Right atrium auricular region (tissue), 2 donors: Measurements from ENCODE around the gene ECHDC3. TPM values are rescaled to one million over a fixed set of nuclear protein-coding genes. Genes with fewer than 3 reads are reported as not detected.

Experiments
- DNase-seq: peaks from one replicate; pipeline ENCODE4 v3.0.0-alpha.2; 2019; ENCODE audit warnings: low spot score
- H3K27ac ChIP-seq, 2 donors: fragments of 200-600 bp; sonication (generic); 1 replicate in 1 of 2; 2 replicates in 1 of 2; pipeline ENCODE4 v1.5.1; 2016 to 2019
- H3K27me3 ChIP-seq, 2 donors: fragments of 200-600 bp; sonication (generic); one replicate each; pipeline versions ENCODE4 v1.5.1 to v1.6.0; 2017 to 2019
- H3K36me3 ChIP-seq: fragments of 200-600 bp; sonication (generic); one replicate; pipeline ENCODE4 v1.5.1; 2016
- H3K4me1 ChIP-seq, 2 donors: fragments of 200-600 bp; sonication (generic); one replicate each; pipeline versions ENCODE4 v1.5.1 to v1.6.0; 2017 to 2019
- H3K4me3 ChIP-seq, 2 donors: fragments of 200-600 bp; sonication (generic); 1 replicate in 1 of 2; 2 replicates in 1 of 2; pipeline ENCODE4 v1.5.1; 2017 to 2019; ENCODE audit warnings: mild to moderate bottlenecking in 1 of 2, moderate library complexity in 1 of 2
- H3K9me3 ChIP-seq, 2 donors: fragments of 200-600 bp; sonication (generic); one replicate each; pipeline ENCODE4 v1.5.1; 2019
- total RNA-seq, 2 donors: library from RNA; depleted of rRNA; stranded (reverse); fragments of >200 nt; gene quantifications; one replicate each; pipeline ENCODE4 v1.1.0, GENCODE V29; 2016
- TF ChIP-seq, protein P1 (sequence below), 2 donors: fragments of 200-600 bp; sonication (generic); IDR thresholded peaks; one replicate each; pipeline ENCODE4 v1.5.1; 2019; ENCODE audit warnings: antibody characterized with exemption in 2 of 2

The ECHDC3 gene
- total RNA-seq, 2 donors from 2014 or later = 201 to 223 TPM

DNA sequence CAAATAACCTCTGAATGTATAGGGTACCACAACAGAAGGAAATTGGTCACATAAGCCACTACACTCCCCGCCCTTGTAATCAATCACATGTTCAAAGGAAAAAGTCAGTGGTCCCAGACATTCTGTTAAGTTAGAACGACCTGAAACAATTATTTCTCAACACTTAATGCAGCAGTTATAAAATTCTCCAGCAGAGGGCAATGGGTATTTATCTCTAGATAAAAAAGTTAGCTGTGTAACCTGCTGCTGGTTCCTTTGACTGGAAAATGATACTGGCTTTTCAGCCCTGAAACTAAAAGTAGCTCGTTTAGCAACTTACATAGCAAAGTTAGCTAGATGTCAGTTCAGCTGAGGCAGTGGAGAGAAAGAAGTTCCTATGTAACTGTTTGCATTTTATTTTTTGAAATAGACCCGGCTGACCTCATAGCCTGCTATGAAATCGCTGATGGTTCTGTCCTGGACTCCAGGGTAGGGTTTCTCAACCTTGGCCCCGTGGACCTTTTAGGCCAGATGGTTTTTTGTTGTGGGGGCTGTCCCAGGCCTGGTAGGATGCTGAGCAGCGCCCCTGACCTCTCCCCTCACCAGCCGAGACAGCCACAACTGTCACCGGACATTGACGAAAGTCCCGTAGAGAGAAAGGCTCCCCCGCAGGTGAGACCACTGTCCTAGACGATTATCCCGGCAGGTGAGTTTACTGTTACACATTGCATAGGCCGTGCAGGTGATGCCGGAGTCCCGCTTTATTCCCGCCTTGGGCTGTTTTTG, 40.8 kb downstream of the ECHDC3 start:
- no peaks in the 10 kb centered on the region for H3K4me1 ChIP-seq
- DNase-seq = no peak
- H3K9me3 ChIP-seq = no peaks in the 10 kb centered on the region
- H3K27ac ChIP-seq = no peak overlapping the region
- TF ChIP-seq, protein P1, sequence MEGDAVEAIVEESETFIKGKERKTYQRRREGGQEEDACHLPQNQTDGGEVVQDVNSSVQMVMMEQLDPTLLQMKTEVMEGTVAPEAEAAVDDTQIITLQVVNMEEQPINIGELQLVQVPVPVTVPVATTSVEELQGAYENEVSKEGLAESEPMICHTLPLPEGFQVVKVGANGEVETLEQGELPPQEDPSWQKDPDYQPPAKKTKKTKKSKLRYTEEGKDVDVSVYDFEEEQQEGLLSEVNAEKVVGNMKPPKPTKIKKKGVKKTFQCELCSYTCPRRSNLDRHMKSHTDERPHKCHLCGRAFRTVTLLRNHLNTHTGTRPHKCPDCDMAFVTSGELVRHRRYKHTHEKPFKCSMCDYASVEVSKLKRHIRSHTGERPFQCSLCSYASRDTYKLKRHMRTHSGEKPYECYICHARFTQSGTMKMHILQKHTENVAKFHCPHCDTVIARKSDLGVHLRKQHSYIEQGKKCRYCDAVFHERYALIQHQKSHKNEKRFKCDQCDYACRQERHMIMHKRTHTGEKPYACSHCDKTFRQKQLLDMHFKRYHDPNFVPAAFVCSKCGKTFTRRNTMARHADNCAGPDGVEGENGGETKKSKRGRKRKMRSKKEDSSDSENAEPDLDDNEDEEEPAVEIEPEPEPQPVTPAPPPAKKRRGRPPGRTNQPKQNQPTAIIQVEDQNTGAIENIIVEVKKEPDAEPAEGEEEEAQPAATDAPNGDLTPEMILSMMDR (IDR thresholded peaks at IDR 0.05) = peak; percentile 37 to 82
- no peaks in the 10 kb centered on the region for H3K36me3 ChIP-seq
- no peaks in the 10 kb centered on the region for H3K27me3 ChIP-seq
- H3K4me3 ChIP-seq = no peak overlapping the region

DNA sequence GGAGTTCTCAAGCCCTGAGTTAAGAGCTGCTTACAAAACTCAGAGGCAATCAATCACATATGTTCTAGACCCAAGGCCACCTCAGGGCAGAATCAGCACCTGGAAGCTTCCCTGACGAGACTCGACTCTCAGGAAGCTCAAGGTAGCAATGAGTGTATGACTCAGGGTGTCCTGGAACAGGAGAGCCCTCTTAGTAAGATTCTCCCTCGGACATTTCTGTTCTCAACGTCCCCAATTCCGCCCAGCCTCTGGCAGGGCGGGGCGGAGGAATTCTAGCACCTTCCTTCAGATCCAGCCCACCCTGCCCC, 41.3 kb downstream of the ECHDC3 start:
- H3K4me3 ChIP-seq = no peak overlapping the region
- TF ChIP-seq, protein P1 (IDR thresholded peaks at IDR 0.05) = no peak
- H3K27me3 ChIP-seq = no peaks in the 10 kb centered on the region
- H3K36me3 ChIP-seq = no peaks in the 10 kb centered on the region
- H3K4me1 ChIP-seq = no peaks in the 10 kb centered on the region
- no peaks in the 10 kb centered on the region for H3K9me3 ChIP-seq
- H3K27ac ChIP-seq = no peak overlapping the region
- DNase-seq = no peak

DNA sequence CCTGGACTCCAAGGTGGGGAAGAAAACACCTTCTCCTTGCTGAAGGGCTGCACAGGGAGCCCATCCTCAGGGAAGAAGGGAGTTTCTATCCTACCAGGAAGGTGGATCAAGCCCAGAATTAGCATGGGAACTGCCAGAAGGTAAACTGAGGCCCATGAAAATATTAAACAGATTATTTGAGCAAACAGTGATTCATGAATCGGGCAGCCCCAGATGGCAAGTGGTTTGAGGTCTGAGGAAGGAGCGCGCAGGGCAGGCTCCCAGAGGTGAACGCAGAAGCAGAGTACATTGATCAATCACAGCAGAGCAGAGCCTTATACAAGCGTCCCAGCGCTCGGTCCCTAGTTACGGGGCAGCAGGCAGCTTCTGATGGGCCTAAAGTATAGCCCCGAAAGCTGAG, 45.2 kb downstream of the ECHDC3 start:
- no peaks in the 10 kb centered on the region for H3K36me3 ChIP-seq
- no peaks in the 10 kb centered on the region for H3K27me3 ChIP-seq
- TF ChIP-seq, protein P1 (IDR thresholded peaks at IDR 0.05) = no peak
- H3K4me3 ChIP-seq = no peak overlapping the region
- H3K4me1 ChIP-seq = no peaks in the 10 kb centered on the region
- H3K9me3 ChIP-seq = no peaks in the 10 kb centered on the region
- DNase-seq = no peak
- no peak overlapping the region for H3K27ac ChIP-seq

DNA sequence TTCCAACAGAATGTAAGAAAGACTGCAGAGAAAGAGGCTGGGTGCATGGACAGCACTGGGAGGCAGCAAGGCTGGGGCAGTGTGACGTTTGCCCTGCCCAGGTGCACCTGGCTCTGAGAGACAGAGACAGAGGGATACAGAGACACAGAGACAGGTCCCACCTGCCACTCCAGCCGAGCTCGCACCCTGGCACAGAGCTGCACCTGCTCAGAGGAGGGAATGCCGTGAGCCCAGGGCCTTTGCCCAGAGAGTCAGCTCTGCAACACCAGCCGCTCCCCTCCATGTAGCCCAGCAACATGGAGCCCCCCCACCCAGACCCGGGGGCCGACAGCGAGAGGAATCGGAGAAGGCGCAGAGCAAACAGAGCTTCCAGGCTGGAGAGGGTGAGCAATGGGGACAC, 45.7 kb downstream of the ECHDC3 start:
- no peak for DNase-seq
- H3K36me3 ChIP-seq = no peaks in the 10 kb centered on the region
- no peaks in the 10 kb centered on the region for H3K27me3 ChIP-seq
- no peak overlapping the region for H3K27ac ChIP-seq
- no peaks in the 10 kb centered on the region for H3K4me1 ChIP-seq
- TF ChIP-seq, protein P1 (IDR thresholded peaks at IDR 0.05) = no peak
- no peaks in the 10 kb centered on the region for H3K9me3 ChIP-seq
- H3K4me3 ChIP-seq = no peak overlapping the region

DNA sequence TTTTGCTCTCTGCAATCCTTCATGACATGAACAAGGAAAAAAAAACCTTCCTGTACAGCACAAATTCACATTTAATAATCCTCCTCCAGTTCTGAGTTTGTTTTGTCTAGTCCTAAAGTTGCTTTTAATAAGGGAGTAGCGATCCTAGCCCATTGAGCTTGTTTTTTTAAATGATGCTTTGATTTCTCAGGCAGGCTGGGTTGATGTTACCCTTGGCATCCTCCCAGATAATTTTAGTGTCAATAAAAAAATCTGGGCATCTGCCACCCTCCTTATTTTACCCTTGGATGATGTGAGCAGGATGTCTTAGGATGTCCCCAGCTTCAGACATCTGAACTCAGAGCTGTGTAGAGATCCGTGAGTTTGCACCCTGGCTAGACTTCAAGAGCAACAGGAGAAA, 47.1 kb downstream of the ECHDC3 start:
- no peaks in the 10 kb centered on the region for H3K4me1 ChIP-seq
- no peak for DNase-seq
- H3K36me3 ChIP-seq = no peaks in the 10 kb centered on the region
- H3K27ac ChIP-seq = no peak overlapping the region
- no peaks in the 10 kb centered on the region for H3K9me3 ChIP-seq
- H3K27me3 ChIP-seq = no peaks in the 10 kb centered on the region
- no peak overlapping the region for H3K4me3 ChIP-seq
- TF ChIP-seq, protein P1 (IDR thresholded peaks at IDR 0.05) = no peak

DNA sequence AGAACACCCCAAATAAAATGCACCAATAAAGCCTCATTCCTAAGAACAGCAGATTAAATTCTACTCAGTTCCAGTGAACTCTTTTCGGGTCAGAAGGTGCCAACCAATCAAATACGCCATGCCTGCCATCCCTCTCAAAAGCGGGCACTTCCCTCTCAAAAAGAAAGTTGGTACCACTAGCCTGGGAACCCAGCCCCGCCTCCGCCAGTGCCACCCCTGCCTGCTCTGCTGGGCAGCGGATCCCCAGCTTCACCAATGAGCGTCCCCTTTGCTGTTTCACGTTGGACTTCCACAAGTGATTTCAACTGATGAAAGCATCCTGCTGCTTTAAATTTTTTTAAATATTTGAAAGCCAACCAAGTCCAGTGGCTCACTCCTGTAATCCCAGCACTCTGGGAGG, 47.8 kb downstream of the ECHDC3 start:
- Histone ChIP-seq H3K36me3 (no peaks in the 10 kb centered on the region), H3K9me3 (no peaks in the 10 kb centered on the region), H3K4me1 (no peaks in the 10 kb centered on the region), H3K27ac (no peak overlapping the region), H3K4me3 (no peak overlapping the region), H3K27me3 (no peaks in the 10 kb centered on the region)
- DNase-seq = no peak
- TF ChIP-seq, protein P1 (IDR thresholded peaks at IDR 0.05) = no peak
